Measurements from ENCODE around the gene SETD3.

- TF ChIP-seq EP300 (IDR thresholded peaks at IDR 0.05): no peak
- TF ChIP-seq, protein P1, sequence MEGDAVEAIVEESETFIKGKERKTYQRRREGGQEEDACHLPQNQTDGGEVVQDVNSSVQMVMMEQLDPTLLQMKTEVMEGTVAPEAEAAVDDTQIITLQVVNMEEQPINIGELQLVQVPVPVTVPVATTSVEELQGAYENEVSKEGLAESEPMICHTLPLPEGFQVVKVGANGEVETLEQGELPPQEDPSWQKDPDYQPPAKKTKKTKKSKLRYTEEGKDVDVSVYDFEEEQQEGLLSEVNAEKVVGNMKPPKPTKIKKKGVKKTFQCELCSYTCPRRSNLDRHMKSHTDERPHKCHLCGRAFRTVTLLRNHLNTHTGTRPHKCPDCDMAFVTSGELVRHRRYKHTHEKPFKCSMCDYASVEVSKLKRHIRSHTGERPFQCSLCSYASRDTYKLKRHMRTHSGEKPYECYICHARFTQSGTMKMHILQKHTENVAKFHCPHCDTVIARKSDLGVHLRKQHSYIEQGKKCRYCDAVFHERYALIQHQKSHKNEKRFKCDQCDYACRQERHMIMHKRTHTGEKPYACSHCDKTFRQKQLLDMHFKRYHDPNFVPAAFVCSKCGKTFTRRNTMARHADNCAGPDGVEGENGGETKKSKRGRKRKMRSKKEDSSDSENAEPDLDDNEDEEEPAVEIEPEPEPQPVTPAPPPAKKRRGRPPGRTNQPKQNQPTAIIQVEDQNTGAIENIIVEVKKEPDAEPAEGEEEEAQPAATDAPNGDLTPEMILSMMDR (IDR thresholded peaks at IDR 0.05): no peak
- TF ChIP-seq POLR2A (IDR thresholded peaks at IDR 0.05; ENCODE audit: low read depth): no peak
Observed at GRCh38 chr14:99447739-99448138, 32.9 kb downstream of the SETD3 start.
